Fibroblast of skin of scalp (primary cell): ENCODE data around the gene AIPL1. TPM values are rescaled to one million over a fixed set of nuclear protein-coding genes. Genes with fewer than 3 reads are reported as not detected.
"Not testable (repeated sequence)": the region's sequence is repeated elsewhere in the genome, so short reads cannot be mapped to it uniquely, and the experiment has no call there.

Experiments used
- DNase-seq: peaks from one replicate; pipeline ENCODE4 v3.0.0-alpha.2; 2013
- polyA plus RNA-seq, 2 experiments: library from polyadenylated mRNA; unstranded; fragments of 120-200 nt; gene quantifications; one replicate each; pipeline ENCODE4 v1.2.1, GENCODE V29; 2013; ENCODE audit not compliant: insufficient read length in 2 of 2

Gene AIPL1
- polyA plus RNA-seq (2013, experiment 1 of 2; ENCODE audit: insufficient read length): not detected
- not detected for polyA plus RNA-seq (2013, experiment 2 of 2; ENCODE audit: insufficient read length)

- DNase-seq: no peak
Observed at GRCh38 chr17:6435051-6435450, at the start of gene AIPL1. Gene AIPL1, minus strand, starts transcription at chr17:6435121. Its CDS starts 17 bp downstream, at chr17:6435104.

- no peak for DNase-seq
Observed at GRCh38 chr17:6483507-6483906, 48.6 kb upstream of the AIPL1 start.

GRCh38 chr17:6482796-6483195 is 47.9 kb upstream of the AIPL1 start:
- DNase-seq: not testable (repeated sequence)

GRCh38 chr17:6482105-6482455 is 47.2 kb upstream of the AIPL1 start:
- no peak for DNase-seq

GRCh38 chr17:6480303-6480675 is 45.4 kb upstream of the AIPL1 start:
- DNase-seq: no peak

GRCh38 chr17:6479622-6480302 is 44.8 kb upstream of the AIPL1 start:
- no peak for DNase-seq

GRCh38 chr17:6478486-6478885 is 43.6 kb upstream of the AIPL1 start:
- DNase-seq: no peak

- DNase-seq: no peak
Observed at GRCh38 chr17:6477831-6478383, 43.0 kb upstream of the AIPL1 start.

- DNase-seq: no peak
Observed at GRCh38 chr17:6476810-6477179, 41.9 kb upstream of the AIPL1 start.

GRCh38 chr17:6476076-6476809 is 41.3 kb upstream of the AIPL1 start:
- no peak for DNase-seq

GRCh38 chr17:6475411-6475810 is 40.5 kb upstream of the AIPL1 start:
- DNase-seq: no peak

- DNase-seq: no peak
Observed at GRCh38 chr17:6474906-6475305, 40.0 kb upstream of the AIPL1 start.

GRCh38 chr17:6474376-6474775 is 39.5 kb upstream of the AIPL1 start:
- DNase-seq: no peak

- DNase-seq: peak; percentile 64
Observed at GRCh38 chr17:6473128-6473767, 38.3 kb upstream of the AIPL1 start.

GRCh38 chr17:6472517-6472916 is 37.6 kb upstream of the AIPL1 start:
- no peak for DNase-seq

GRCh38 chr17:6471531-6472465 is 36.9 kb upstream of the AIPL1 start:
- DNase-seq: peak; percentile 74

GRCh38 chr17:6470751-6471521 is 36.0 kb upstream of the AIPL1 start:
- no peak for DNase-seq

GRCh38 chr17:6470146-6470718 is 35.3 kb upstream of the AIPL1 start:
- no peak for DNase-seq

- no peak for DNase-seq
Observed at GRCh38 chr17:6468051-6468790, 33.3 kb upstream of the AIPL1 start.

- no peak for DNase-seq
Observed at GRCh38 chr17:6467567-6467966, 32.6 kb upstream of the AIPL1 start.
